HG03565 (cell line): ENCODE measurements around the gene IPO4.
"Not testable (repeated sequence)": the region's sequence is repeated elsewhere in the genome, so short reads cannot be mapped to it uniquely, and the experiment has no call there.

Experiments used
- ATAC-seq: cut with Tn5 transposase; IDR thresholded peaks from one replicate; pipeline ENCODE4 v1.9.1; 2021; ENCODE audit warnings: mild to moderate bottlenecking, moderate library complexity; ENCODE audit not compliant: unreplicated experiment

IPO4 gene, protein sequence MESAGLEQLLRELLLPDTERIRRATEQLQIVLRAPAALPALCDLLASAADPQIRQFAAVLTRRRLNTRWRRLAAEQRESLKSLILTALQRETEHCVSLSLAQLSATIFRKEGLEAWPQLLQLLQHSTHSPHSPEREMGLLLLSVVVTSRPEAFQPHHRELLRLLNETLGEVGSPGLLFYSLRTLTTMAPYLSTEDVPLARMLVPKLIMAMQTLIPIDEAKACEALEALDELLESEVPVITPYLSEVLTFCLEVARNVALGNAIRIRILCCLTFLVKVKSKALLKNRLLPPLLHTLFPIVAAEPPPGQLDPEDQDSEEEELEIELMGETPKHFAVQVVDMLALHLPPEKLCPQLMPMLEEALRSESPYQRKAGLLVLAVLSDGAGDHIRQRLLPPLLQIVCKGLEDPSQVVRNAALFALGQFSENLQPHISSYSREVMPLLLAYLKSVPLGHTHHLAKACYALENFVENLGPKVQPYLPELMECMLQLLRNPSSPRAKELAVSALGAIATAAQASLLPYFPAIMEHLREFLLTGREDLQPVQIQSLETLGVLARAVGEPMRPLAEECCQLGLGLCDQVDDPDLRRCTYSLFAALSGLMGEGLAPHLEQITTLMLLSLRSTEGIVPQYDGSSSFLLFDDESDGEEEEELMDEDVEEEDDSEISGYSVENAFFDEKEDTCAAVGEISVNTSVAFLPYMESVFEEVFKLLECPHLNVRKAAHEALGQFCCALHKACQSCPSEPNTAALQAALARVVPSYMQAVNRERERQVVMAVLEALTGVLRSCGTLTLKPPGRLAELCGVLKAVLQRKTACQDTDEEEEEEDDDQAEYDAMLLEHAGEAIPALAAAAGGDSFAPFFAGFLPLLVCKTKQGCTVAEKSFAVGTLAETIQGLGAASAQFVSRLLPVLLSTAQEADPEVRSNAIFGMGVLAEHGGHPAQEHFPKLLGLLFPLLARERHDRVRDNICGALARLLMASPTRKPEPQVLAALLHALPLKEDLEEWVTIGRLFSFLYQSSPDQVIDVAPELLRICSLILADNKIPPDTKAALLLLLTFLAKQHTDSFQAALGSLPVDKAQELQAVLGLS

DNA sequence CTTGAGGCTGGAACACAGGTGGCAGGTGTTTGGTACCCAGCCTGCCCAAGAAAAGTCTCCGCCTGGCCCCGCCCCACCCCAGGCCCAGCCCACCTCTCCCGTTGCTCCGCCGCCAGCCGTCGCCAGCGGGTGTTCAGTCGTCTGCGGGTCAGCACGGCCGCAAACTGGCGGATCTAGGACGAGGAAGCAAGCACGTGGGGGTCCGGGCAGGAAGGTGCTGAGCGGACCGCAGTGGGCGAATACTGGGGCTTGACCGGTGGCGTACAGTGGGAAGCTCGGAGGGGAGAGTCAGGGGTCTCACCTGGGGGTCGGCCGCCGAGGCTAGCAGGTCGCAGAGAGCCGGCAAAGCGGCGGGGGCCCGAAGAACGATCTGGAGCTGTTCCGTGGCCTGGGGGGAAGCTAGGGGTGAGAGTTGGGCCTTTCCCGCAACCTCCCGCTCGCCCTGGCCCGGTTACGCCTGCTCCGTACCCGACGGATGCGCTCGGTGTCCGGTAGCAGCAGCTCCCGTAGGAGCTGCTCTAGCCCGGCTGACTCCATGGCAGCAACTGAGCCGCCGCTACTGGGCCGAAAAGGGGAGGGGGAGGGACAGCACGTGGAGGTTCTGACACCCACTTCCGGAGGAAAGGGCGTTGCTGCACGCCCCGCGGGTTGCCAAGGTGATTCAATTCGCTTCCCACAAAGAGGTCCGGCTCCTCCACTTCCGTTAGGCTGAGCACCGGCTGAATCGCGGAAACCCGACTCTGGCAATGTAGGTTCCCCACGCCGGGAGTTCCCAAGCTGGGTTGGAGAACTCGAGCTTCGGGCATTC, at the start of gene IPO4:
Gene IPO4 (minus strand): TSS at position 566 of the 808 bp plus-strand sequence. CDS start 29 bp downstream, at position 537.
- ATAC-seq: peak; percentile 88

DNA sequence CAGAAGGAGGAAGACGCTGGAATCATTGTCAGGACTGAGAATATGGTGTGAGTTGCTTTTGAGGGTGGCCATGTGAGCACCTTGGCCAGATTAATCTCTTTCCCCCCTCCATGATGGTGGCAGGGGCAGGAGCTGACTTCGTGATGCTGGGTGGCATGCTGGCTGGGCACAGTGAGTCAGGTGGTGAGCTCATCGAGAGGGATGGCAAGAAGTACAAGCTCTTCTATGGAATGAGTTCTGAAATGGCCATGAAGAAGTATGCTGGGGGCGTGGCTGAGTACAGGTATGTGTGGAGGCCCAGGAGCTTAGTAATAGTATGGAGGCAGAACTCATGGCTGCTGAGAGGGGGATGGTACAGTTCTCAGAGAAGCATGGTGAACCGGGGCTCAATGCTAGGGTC, 49.5 kb upstream of the IPO4 start:
- no peak for ATAC-seq

DNA sequence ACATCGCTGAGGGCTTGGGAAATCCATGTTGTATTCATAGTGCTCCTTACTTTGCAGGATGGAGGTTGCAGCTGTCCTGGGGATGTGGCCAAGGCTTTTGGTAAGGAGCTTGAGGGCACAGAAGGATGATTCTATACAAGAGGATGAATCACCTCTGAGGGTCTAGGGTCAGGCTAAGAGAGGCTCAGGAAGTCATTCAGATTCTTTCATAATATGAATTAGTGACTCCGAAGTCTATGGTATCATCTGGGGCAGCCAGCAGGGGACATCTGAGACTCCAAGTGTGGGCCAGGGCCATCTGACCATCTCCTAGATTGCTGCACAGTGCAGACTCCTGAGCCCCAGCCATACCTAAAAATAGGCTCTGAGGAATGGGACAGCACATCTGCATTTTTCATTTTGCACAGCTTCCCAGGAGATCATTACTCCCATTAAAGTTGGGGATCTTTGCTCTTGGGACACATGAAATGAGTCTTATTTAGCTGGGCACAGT, 48.9 kb upstream of the IPO4 start:
- no peak for ATAC-seq

DNA sequence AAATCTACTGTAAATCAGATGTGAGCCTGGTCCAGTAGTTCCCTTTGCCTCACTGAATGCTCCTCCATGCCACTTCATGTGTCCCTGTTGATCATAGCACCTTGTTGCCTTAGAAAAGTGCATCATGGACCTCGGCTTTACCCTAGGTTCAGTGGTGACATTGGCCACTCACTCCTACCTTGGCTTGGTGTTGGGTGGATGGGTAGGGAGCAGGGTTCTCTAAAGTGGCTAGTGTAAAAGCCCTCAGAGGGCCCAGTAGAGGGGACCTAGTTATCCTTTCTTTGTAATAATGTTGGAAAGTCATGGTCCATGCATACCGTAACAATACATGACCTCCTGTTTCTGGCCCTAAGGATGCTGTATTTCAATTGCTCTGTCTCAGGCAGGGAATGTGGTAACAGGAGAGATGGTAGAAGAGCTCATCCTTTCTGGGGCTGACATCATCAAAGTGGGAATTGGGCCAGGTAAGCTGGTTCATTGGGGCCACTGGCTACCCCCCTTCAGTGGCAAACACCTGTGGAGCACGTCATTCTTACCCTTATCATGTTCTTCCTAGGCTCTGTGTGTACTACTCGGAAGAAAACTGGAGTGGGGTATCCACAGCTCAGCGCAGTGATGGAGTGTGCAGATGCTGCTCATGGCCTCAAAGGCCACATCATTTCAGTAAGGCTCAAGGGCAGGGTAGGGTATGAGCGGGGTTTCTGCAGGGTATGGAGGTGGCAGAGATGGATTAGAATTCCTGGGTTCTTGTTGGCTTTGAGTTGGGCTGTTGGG, 48.3 kb upstream of the IPO4 start:
- ATAC-seq: no peak

DNA sequence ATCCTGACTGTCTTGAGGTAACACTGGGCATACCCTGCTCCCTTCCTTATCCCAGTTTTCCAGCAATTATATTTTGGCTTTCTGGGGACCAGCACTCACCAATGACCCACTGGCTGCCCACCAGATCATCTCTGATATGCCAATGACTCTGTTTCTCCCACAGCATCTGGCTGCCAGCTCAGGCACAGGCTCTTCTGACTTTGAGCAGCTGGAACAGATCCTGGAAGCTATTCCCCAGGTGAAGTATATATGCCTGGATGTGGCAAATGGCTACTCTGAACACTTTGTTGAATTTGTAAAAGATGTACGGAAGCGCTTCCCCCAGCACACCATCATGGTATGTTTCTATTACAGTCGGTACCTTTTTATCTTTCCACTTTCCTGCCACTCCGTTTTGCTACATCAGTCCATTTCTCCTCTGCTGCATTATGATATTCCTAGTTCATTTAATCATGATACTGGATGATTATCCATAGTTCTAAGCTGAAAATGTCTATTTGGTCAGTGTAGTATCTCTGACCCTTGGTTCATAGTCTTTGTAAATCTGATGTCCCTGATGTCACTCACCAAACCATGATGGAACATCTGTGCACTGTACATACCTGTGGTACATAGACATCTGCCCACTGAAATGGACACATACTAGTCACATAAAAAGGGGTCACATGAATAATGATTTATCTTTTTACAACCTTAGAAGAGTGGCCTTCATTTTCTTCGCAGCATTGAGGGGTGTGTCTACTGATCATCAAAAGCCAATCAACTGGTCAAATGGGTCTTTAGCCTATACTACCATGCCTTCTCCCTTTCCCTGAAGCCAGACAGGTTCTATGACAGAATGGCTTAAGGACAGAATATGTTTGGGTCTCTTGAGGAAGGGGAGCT, 47.4 kb upstream of the IPO4 start:
- ATAC-seq: no peak

DNA sequence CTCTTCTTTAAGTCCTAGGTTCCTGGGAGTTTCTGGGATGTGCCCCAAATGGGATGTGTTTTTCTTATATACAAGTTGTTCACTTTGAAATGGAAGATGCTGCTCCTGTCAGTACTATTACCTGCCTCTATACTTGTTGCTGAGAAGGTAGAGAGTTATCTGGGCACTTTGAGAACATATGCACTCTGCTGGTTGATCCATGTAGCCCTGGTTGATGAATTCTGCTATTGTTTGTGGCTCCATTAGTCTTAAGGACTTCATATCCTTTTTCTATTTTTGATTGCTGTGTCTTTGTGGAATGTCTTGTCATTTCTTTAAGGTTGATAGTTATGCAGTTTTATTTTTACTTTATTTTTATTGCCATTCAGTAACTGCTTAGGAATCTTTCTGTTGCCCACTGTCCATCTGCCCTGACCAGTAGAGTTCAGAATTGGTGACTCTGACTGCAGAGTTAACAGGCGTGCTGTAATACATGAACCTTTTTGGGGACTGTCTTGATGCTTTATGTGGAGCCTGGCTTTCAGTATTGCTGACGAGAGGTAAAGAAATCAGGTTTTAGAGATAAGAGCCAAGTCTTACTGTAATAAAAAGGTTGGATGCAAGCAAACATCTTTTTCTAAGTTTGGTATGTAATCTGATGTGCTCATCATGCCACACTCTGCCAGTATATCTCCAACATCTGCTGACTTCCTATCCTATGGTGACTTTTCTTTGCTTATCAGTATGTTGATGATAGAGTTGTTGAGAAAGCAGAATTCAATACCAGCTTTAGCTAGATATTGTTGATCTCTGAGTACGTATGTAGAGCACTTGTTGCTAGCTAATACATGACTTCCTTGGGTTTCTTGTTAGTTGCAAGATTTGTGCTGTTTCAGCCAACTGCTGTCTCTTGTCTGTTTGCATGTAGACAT, 45.7 kb upstream of the IPO4 start:
- ATAC-seq: no peak

DNA sequence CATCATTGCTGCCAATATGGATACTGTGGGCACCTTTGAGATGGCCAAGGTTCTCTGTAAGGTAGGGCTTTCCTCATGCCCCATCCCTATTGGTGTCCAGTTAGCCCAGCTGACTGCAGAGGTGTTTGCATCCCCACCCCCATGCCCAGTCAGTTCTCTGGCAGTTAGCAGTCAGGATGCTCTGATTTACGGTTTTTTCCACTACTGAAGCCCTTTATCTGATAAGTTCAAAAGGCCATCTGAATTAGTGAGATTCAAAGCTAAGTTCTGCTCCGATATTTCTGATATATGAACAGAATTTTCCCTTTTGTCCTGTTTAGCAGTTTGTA, 44.9 kb upstream of the IPO4 start:
- no peak for ATAC-seq

DNA sequence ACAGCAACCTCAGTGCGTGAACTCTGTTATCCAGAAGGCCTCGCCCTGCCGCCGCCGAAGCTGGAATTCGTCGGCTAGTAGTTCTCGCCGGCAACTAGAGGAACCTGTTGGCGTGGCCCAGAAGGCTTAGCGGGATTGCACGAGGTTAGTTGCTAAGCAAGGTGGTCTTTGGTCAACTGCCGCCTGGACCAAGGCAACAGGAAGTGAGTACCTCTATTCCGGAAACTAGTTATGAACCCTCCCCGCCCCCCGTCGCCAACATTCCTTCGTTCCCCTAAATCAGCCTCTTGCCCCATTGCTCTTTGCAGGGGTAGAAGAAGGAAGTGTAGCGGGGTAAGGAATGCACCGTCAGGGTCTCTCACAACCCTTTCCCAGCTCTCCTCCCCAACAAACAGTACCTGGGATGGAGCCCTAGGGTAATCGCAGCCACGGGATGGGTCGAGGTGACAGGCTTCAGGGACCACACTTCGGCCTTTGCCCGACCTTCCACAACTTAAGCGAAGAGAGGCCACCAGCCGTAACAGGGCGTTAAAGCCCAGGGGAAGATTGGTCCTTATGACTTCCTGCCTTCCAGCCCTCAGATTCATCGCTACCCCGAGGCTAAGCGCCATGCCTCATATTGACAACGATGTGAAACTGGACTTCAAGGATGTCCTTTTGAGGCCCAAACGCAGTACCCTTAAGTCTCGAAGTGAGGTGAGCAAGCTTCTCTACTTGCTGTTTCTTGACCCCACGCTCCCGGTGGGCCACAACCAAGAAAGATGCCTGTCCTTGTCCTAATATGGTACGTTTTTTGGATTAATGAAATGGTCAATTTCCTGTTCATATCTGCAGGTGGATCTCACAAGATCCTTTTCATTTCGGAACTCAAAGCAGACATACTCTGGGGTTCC, 44.3 kb upstream of the IPO4 start, which contains the start of gene GMPR2:
Gene GMPR2 (plus strand): TSS at position 285 of the 893 bp plus-strand sequence. CDS start 325 bp downstream, at position 610.
- ATAC-seq: peak; percentile 33

DNA sequence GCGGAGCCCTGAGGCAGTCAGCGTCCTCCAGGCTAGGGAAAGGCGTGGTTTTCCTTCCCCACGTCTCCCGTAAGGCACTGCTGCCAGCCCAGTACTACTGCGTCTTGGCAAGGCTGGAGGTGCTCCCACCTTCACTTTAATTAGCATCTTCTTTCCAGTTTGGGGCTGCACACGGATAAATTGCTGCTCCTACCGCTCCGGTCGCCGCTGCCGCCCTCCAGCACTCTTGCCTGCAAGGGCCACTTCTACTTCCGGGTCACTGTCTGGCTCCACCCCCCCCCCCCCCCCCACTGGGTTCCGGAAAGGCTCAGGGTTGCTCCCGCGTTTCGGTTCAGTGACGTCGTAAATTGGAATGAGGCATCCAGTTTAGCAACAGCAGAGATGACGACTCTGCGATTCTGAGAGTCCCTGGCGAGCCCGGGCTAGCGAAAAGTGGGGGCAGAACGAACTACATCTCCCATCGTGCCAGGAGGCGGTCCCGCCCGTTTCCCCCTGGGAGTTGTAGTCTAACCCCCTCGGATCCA, 43.6 kb upstream of the IPO4 start, which contains the start of gene NEDD8:
Gene NEDD8 (minus strand): TSS at position 247 of the 524 bp plus-strand sequence. CDS start 100 bp downstream, at position 147.
- peak; percentile 54 for ATAC-seq

DNA sequence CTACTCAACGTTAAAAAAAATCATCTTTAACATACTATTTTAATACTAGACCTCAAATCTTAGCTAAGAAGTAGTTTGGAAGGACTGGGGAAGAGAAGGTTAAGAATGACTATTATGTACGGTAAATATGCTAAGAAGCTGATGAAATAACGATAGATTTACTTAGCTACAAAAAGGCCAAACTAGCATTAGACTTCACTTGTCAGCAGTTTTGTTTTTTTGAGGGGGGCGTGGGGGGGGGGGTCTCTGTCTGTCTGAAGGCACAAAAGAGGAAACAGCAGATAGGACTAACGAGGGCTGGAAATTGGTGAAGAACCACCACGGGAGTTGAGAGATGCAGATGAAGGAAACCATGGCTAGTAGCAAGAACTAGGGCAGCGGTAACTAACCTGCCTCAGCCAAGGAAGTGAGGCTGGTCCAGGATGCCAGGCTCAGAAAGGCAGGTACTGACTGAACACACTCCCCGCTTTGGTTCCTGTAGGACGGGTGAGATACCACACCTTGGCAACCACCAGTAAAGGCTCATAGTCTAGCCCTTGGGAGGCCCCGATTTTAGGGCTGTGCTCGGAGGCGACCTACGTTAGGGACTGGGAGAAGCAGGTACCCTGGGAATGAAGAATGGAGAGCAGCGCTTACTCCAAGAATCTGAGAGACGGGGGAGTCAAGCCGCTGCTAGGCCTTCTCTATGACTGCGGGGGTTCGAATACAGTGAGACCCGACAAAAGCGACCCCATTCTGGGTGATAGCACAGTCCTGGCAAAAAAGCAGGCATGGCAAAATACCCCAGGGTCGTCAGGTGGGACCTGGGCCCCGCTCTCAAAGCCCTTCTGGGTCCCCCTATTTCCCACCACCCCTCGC, 42.9 kb upstream of the IPO4 start:
- peak; percentile 3 for ATAC-seq

DNA sequence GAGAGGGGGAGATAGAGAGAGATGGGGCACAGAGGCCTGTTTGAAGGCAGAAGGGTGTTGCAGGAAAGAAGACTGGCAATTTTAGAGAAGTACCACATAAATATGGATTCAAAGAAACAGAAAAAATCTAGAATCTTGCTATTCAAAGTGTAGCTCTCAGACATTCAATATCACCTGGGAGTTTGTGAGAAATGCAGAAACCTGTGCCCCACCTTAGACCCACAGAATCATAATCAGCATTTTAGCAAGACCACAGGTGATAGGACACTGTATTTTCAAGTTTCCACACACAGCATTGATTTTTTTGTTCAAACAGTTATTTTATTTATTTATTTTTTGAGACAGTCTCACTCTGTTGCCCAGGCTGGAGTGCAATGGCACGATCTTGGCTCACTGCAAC, 40.3 kb upstream of the IPO4 start:
- ATAC-seq: no peak

DNA sequence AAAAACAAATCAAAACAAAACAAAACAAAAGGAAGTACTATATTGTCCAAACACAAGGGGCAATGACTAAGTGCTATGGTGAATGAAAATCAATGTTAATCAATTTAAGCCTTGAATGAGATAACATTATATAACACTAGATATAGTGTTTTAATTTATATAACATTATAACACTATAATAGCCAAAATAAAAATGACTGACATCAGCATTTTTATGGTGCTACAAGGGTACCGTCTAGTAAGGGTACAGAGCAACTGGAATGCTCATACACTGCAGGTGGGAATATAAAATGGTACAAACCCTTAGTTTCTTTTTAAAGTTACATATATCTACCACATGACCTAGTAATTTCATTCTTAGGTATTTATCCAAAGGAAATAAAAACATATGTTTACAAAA, 37.9 kb upstream of the IPO4 start:
- no peak for ATAC-seq

DNA sequence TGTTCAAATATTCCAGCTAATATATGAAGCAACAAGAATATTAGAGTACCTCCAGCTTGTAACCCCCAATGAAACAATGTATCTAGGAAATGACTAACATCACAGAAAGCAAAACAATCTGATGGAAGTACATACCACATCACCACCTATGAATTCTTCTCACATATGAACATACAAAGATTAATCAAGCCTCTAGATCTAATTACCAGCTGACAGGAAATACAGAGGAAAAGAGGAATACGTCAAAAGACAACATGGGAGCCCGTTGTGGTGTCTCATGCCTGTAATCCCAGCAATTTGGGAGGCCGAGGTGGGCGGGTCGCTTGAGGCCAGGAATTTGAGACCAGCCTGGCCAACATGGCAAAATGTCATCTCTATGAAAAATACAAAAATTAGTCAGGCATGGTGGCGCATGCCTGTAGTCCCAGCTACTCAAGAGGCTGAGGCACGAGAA, 36.0 kb upstream of the IPO4 start:
- ATAC-seq: no peak

DNA sequence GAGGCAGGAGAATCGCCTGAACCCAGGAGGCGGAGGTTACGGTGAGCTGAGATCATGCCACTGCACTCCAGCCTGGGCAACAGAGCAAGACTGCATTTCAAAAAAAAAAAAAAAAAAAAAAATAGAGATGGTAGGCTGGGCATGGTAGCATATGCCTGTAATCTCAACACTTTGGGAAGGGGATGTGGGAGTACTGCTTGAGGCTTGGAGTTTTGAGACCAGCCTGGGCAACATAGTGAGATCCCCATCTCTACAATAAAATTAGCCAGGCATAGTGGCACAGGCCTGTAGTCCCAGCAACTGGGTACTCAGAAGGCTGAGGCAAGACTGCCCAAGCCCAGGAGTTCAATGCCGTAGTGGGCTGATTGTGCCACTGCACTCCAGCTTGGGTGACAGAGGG, 34.4 kb upstream of the IPO4 start:
- not testable (repeated sequence) for ATAC-seq

DNA sequence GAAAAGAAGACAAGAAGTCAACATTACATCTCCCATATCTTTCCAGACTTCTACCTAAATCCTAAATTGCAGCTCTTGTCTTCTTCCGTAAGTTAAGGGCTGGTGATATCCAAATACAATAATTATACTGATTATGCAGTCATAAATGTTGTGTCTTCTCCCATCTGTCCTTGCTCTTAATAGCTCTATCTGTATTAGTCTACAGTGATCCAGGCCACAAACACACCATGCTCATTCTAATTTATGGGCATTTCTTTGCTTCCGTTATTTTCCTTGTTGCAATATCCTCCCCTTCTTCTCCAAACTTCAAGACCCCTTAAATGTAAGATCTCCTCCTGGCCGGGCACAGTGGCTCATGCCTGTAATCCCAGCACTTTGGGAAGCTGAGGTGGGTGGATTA, 30.9 kb upstream of the IPO4 start:
- ATAC-seq: no peak
